Gastrocnemius medialis (tissue), 4 donors: Measurements from ENCODE around the gene GABRG3.

Source experiments
- CTCF ChIP-seq, 5 experiments: fragments of 450-650 bp in 3 of 5; fragments of 200-600 bp in 2 of 5; sonication (generic) in 2 of 5; IDR thresholded peaks in 4 of 5; conservative IDR thresholded peaks in 1 of 5; 1 replicate in 4 of 5; 2 replicates in 1 of 5; pipeline ENCODE4 v1.5.1; 2016 to 2019; ENCODE audit warnings: antibody characterized with exemption in 5 of 5, mild to moderate bottlenecking in 3 of 5, moderate library complexity in 3 of 5
- POLR2A ChIP-seq, 2 donors: fragments of 450-650 bp; IDR thresholded peaks; one replicate each; pipeline ENCODE4 v1.6.1; 2017; ENCODE audit warnings: antibody characterized with exemption in 2 of 2, mild to moderate bottlenecking in 2 of 2, moderate library complexity in 2 of 2

GRCh38 chr15:27062951-27063350, 92.0 kb downstream of the GABRG3 start:
- TF ChIP-seq CTCF (IDR thresholded peaks at IDR 0.05 in 4 of 5, conservative IDR thresholded peaks at IDR 0.05 in 1 of 5) = no peak
- no peak for TF ChIP-seq POLR2A (IDR thresholded peaks at IDR 0.05)
